ENCODE measurements around the gene PCDHB11. TPM values are rescaled to one million over a fixed set of nuclear protein-coding genes. Genes with fewer than 3 reads are reported as not detected.
"Not testable (repeated sequence)": the region's sequence is repeated elsewhere in the genome, so short reads cannot be mapped to it uniquely, and the experiment has no call there.

The PCDHB11 gene
- 6.1 to 6.6 TPM (median 6.4 TPM) in 3 replicates for total RNA-seq

GRCh38 chr5:141199359-141200235, at the start of gene PCDHB11:
PCDHB11 (plus strand) TSS chr5:141199627; CDS start chr5:141199775, 148 bp downstream.
- H3K36me3 Mint-ChIP-seq, result peaks cover 54% of the 10 kb centered on the region
- peak within 1 kb of the TSS; percentile 10 for H3K4me3 Mint-ChIP-seq
- no peak for DNase-seq (ENCODE audit: low spot score in 2 of 2, unreplicated experiment in 2 of 2)

GRCh38 chr5:141149812-141150211, 49.6 kb upstream of the PCDHB11 start, which contains the start of gene PCDHB6:
PCDHB6 (plus strand) TSS chr5:141150057; CDS start chr5:141150258, 201 bp downstream.
- no peak within 1 kb of the TSS for H3K27ac Mint-ChIP-seq
- peaks cover 43% of the 10 kb centered on the region for H3K36me3 Mint-ChIP-seq
- H3K27me3 Mint-ChIP-seq (ENCODE audit: low read depth), result peaks cover 2% of the 10 kb centered on the region
- peaks cover 59% of the 10 kb centered on the region for H3K9me3 Mint-ChIP-seq
- no peak within 1 kb of the TSS for H3K4me3 Mint-ChIP-seq
- H3K4me1 Mint-ChIP-seq, result no peaks in the 10 kb centered on the region
- no peak for DNase-seq (ENCODE audit: low spot score in 2 of 2, unreplicated experiment in 2 of 2)
- no peak for TF ChIP-seq CTCF (IDR thresholded peaks at IDR 0.05; ENCODE audit: unreplicated experiment)

More at GRCh38 chr5:141199359-141200235, at the start of gene PCDHB11:
- peak; percentile 32 for TF ChIP-seq CTCF (IDR thresholded peaks at IDR 0.05; ENCODE audit: unreplicated experiment)
- H3K9me3 Mint-ChIP-seq, result peaks cover 58% of the 10 kb centered on the region
- H3K27ac Mint-ChIP-seq, result no peak within 1 kb of the TSS
- no peaks in the 10 kb centered on the region for H3K27me3 Mint-ChIP-seq (ENCODE audit: low read depth)
- no peaks in the 10 kb centered on the region for H3K4me1 Mint-ChIP-seq

- H3K4me1 Mint-ChIP-seq, result no peaks in the 10 kb centered on the region
- no peak for DNase-seq (ENCODE audit: low spot score in 2 of 2, unreplicated experiment in 2 of 2)
- no peak for TF ChIP-seq CTCF (IDR thresholded peaks at IDR 0.05; ENCODE audit: unreplicated experiment)
- no peak overlapping the region for H3K27ac Mint-ChIP-seq
- peaks cover 43% of the 10 kb centered on the region for H3K36me3 Mint-ChIP-seq
- H3K9me3 Mint-ChIP-seq, result peaks cover 56% of the 10 kb centered on the region
- no peak overlapping the region for H3K4me3 Mint-ChIP-seq
- H3K27me3 Mint-ChIP-seq (ENCODE audit: low read depth), result peaks cover 2% of the 10 kb centered on the region
Measured at GRCh38 chr5:141150224-141150992, 49.0 kb upstream of the PCDHB11 start.

- Mint-ChIP-seq H3K4me1 (no peaks in the 10 kb centered on the region), H3K27ac (no peak overlapping the region), H3K27me3 (ENCODE audit: low read depth) (peaks cover 1% of the 10 kb centered on the region), H3K36me3 (peaks cover 45% of the 10 kb centered on the region), H3K9me3 (peaks cover 55% of the 10 kb centered on the region), H3K4me3 (no peak overlapping the region)
- no peak for DNase-seq (ENCODE audit: low spot score in 2 of 2, unreplicated experiment in 2 of 2)
- no peak for TF ChIP-seq CTCF (IDR thresholded peaks at IDR 0.05; ENCODE audit: unreplicated experiment)
Measured at GRCh38 chr5:141150993-141151325, 48.5 kb upstream of the PCDHB11 start.

GRCh38 chr5:141151632-141152031, 47.8 kb upstream of the PCDHB11 start:
- H3K9me3 Mint-ChIP-seq, result peaks cover 55% of the 10 kb centered on the region
- H3K36me3 Mint-ChIP-seq, result peaks cover 47% of the 10 kb centered on the region
- H3K4me3 Mint-ChIP-seq, result not testable (repeated sequence)

GRCh38 chr5:141152096-141152495, 47.3 kb upstream of the PCDHB11 start:
- Mint-ChIP-seq H3K36me3 (peaks cover 51% of the 10 kb centered on the region), H3K9me3 (peaks cover 58% of the 10 kb centered on the region)
- not testable (repeated sequence) for H3K4me1 Mint-ChIP-seq; H3K27ac Mint-ChIP-seq; H3K4me3 Mint-ChIP-seq; H3K27me3 Mint-ChIP-seq (ENCODE audit: low read depth); DNase-seq (ENCODE audit: low spot score in 2 of 2, unreplicated experiment in 2 of 2)

More at GRCh38 chr5:141151632-141152031, 47.8 kb upstream of the PCDHB11 start:
- not testable (repeated sequence) for H3K4me1 Mint-ChIP-seq; H3K27ac Mint-ChIP-seq; DNase-seq (ENCODE audit: low spot score in 2 of 2, unreplicated experiment in 2 of 2); H3K27me3 Mint-ChIP-seq (ENCODE audit: low read depth)

Data from mesothelial cell of epicardium (in vitro differentiated cells).